Bladder microvascular endothelial cell (primary cell): ENCODE data around the gene DPYSL4. TPM values are rescaled to one million over a fixed set of nuclear protein-coding genes. Genes with fewer than 3 reads are reported as not detected.

Experiments used
- total RNA-seq: library from RNA; depleted of rRNA; stranded (reverse); fragments of >200 nt; gene quantifications from 2 replicates; pipeline ENCODE4 v1.2.3, GENCODE V29; 2014

DPYSL4 gene
- total RNA-seq: 7.9 and 17.7 TPM in 2 replicates

GRCh38 chr10:132186488-132187429 is at the start of gene DPYSL4:
Gene DPYSL4 (plus strand): TSS chr10:132186948. CDS start chr10:132187064, 116 bp downstream.

Other genes starting within 250 kb of the DPYSL4 start
- 25.4 and 66.8 TPM in 2 replicates for gene BNIP3, start 205.0 kb upstream of the DPYSL4 start, total RNA-seq
- 0.06 TPM in 1 of 2 replicates, not detected in the other for gene JAKMIP3, start 121.0 kb upstream of the DPYSL4 start, total RNA-seq
- gene STK32C, start 121.0 kb downstream of the DPYSL4 start, total RNA-seq: 8.6 and 9.9 TPM in 2 replicates
- gene LRRC27, start 145.2 kb downstream of the DPYSL4 start, total RNA-seq: 6.5 and 9.1 TPM in 2 replicates
- 9.2 and 12.8 TPM in 2 replicates for gene PWWP2B, start 210.3 kb downstream of the DPYSL4 start, total RNA-seq